HEK293 (cell line): ENCODE measurements around the gene EHD3.

Experiments used
- CTCF ChIA-PET: fragments of 350-600 bp; formaldehyde crosslinking; extraction: SDS; loops from one replicate; lab custom pipeline; 2021; ENCODE audit warnings: antibody characterized with exemption; lab: Yijun Ruan, JAX
- POLR2A ChIA-PET: fragments of 300-600 bp; formaldehyde crosslinking; extraction: SDS; loops from one replicate; lab custom pipeline; 2020; ENCODE audit warnings: antibody characterized with exemption, inconsistent platforms; lab: Yijun Ruan, JAX
- H3K27ac ChIP-seq: fragments of 200-500 bp; sonication (Bioruptor generic); 2 replicates; pipeline ENCODE4 v1.5.1; 2014; ENCODE audit warnings: low read depth, low read length, control low read depth, inconsistent platforms; ENCODE audit errors: extremely low read depth
- H3K36me3 ChIP-seq, 2 experiments: fragments of 200-500 bp in 1 of 2; sonication (Bioruptor generic) in 1 of 2; 1 replicate in 1 of 2; 2 replicates in 1 of 2; pipeline ENCODE4 v1.5.1; 2014 to 2017; ENCODE audit warnings: inconsistent platforms in 2 of 2, low read length in 2 of 2; ENCODE audit not compliant: control insufficient read depth in 2 of 2, insufficient read depth in 1 of 2
- H3K4me1 ChIP-seq: fragments of 200-500 bp; sonication (Bioruptor generic); 2 replicates; pipeline ENCODE4 v1.5.1; 2014; ENCODE audit warnings: mild to moderate bottlenecking, low read length, inconsistent platforms; ENCODE audit not compliant: control insufficient read depth, insufficient read depth
- H3K4me3 ChIP-seq: 2 replicates; pipeline ENCODE4 v1.5.1; 2011; ENCODE audit warnings: low read depth, mild to moderate bottlenecking, control low read depth, low read length, moderate library complexity
- H3K9me3 ChIP-seq: fragments of 200-500 bp; sonication (Bioruptor generic); 2 replicates; pipeline ENCODE4 v1.5.1; 2014; ENCODE audit warnings: low read depth, low read length, inconsistent platforms; ENCODE audit not compliant: control insufficient read depth, insufficient read depth
- GLI2 ChIP-seq: fragments of 450-650 bp; formaldehyde crosslinking; IDR thresholded peaks from 2 replicates; pipeline ENCODE4; 2017; ENCODE audit warnings: missing biosample characterization, missing genetic modification characterization, low read depth, borderline replicate concordance
- GLI4 ChIP-seq: fragments of 450-650 bp; formaldehyde crosslinking; IDR thresholded peaks from 2 replicates; pipeline ENCODE4 v1.5.1; 2016; ENCODE audit warnings: missing biosample characterization, missing genetic modification characterization
- MZF1 ChIP-seq: fragments of 450-650 bp; formaldehyde crosslinking; IDR thresholded peaks from 2 replicates; pipeline ENCODE4 v1.5.1; 2017; ENCODE audit warnings: missing biosample characterization, missing genetic modification characterization, borderline replicate concordance
- SALL2 ChIP-seq: fragments of 450-650 bp; formaldehyde crosslinking; IDR thresholded peaks from 2 replicates; pipeline ENCODE4 v1.5.0; 2017; ENCODE audit warnings: missing biosample characterization, mild to moderate bottlenecking, missing genetic modification characterization, borderline replicate concordance
- ZNF221 ChIP-seq: fragments of 450-650 bp; formaldehyde crosslinking; IDR thresholded peaks from 2 replicates; pipeline ENCODE4 v1.5.1; 2017; ENCODE audit warnings: missing biosample characterization, missing genetic modification characterization, borderline replicate concordance
- ZNF24 ChIP-seq: fragments of 450-650 bp; formaldehyde crosslinking; IDR thresholded peaks from 2 replicates; pipeline ENCODE4 v1.5.1; 2016; ENCODE audit warnings: missing biosample characterization, missing genetic modification characterization
- ZNF324 ChIP-seq: fragments of 450-650 bp; formaldehyde crosslinking; IDR thresholded peaks from 2 replicates; pipeline ENCODE4 v1.5.1; 2016; ENCODE audit warnings: missing biosample characterization, missing genetic modification characterization
- ZNF350 ChIP-seq: fragments of 450-650 bp; formaldehyde crosslinking; IDR thresholded peaks from 2 replicates; pipeline ENCODE4 v1.5.0; 2017; ENCODE audit warnings: missing biosample characterization, mild to moderate bottlenecking, missing genetic modification characterization
- ZNF561 ChIP-seq: fragments of 450-650 bp; IDR thresholded peaks from 2 replicates; pipeline ENCODE4 v1.5.1; 2018; ENCODE audit warnings: missing biosample characterization, missing genetic modification characterization, borderline replicate concordance
- ZNF596 ChIP-seq: fragments of 450-650 bp; IDR thresholded peaks from 2 replicates; pipeline ENCODE4 v1.5.0; 2018; ENCODE audit warnings: missing biosample characterization, mild to moderate bottlenecking, missing genetic modification characterization, moderate library complexity
- ZNF677 ChIP-seq: fragments of 450-650 bp; IDR thresholded peaks from 2 replicates; pipeline ENCODE4 v1.5.0; 2018; ENCODE audit warnings: missing biosample characterization, mild to moderate bottlenecking, missing genetic modification characterization, moderate library complexity
- ZNF791 ChIP-seq: fragments of 450-650 bp; formaldehyde crosslinking; IDR thresholded peaks from 2 replicates; pipeline ENCODE4 v1.5.1; 2016; ENCODE audit warnings: missing biosample characterization, missing genetic modification characterization
- ZNF843 ChIP-seq: fragments of 450-650 bp; formaldehyde crosslinking; IDR thresholded peaks from 2 replicates; pipeline ENCODE4 v1.5.1; 2016; ENCODE audit warnings: missing biosample characterization, missing genetic modification characterization
- ZXDB ChIP-seq: fragments of 450-650 bp; formaldehyde crosslinking; IDR thresholded peaks from 2 replicates; pipeline ENCODE4 v1.5.1; 2016; ENCODE audit warnings: missing biosample characterization, missing genetic modification characterization
- TF ChIP-seq, protein P1 (sequence below): fragments of 450-650 bp; formaldehyde crosslinking; IDR thresholded peaks from 2 replicates; pipeline ENCODE4 v1.5.1; 2017; ENCODE audit warnings: missing biosample characterization, missing genetic modification characterization
- TF ChIP-seq, protein P2 (sequence below): sonication (generic); formaldehyde crosslinking; IDR thresholded peaks from 2 replicates; pipeline ENCODE4 v1.8.1; 2022; ENCODE audit warnings: mild to moderate bottlenecking, moderate library complexity, missing genetic modification reagents
- TF ChIP-seq, protein P3 (sequence below): fragments of 450-650 bp; formaldehyde crosslinking; IDR thresholded peaks from 2 replicates; pipeline ENCODE4 v1.5.1; 2016; ENCODE audit warnings: missing biosample characterization, missing genetic modification characterization
- TF ChIP-seq, protein P4 (sequence below): fragments of 450-650 bp; formaldehyde crosslinking; IDR thresholded peaks from 2 replicates; pipeline ENCODE4 v1.5.1; 2016; ENCODE audit warnings: missing biosample characterization, missing genetic modification characterization
- TF ChIP-seq, protein P5 (sequence below): fragments of 450-650 bp; formaldehyde crosslinking; IDR thresholded peaks from 2 replicates; pipeline ENCODE4 v1.5.1; 2016; ENCODE audit warnings: missing biosample characterization, missing genetic modification characterization

EHD3 gene

DNA sequence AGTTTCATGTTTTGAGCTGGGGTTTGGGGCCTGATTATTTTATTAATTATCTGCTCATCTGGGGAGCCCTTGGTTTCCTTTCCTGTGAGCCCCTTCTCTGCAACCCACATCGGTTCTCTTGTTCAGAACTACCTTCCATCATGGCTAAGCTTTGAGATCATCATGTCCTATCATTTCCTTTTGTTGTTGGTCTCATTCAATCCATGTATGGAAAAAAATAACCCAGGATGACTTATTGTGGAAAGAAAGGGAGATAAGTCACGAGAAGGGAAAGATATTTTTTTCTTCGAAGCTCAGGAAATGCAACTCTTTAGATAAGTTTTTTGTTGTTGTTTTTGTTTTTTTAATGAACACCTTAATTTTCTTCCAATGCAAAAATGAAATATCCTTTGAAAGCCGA is 43.7 kb downstream of the EHD3 start:
- ChIA-PET CTCF (no interaction called here), POLR2A (no interaction called here)
- H3K4me3 ChIP-seq = no peak overlapping the region
- H3K9me3 ChIP-seq = no peaks in the 10 kb centered on the region
- H3K4me1 ChIP-seq = no peaks in the 10 kb centered on the region
- H3K27ac ChIP-seq = no peak overlapping the region
- H3K36me3 ChIP-seq = no peaks in the 10 kb centered on the region
- TF ChIP-seq, protein P1, sequence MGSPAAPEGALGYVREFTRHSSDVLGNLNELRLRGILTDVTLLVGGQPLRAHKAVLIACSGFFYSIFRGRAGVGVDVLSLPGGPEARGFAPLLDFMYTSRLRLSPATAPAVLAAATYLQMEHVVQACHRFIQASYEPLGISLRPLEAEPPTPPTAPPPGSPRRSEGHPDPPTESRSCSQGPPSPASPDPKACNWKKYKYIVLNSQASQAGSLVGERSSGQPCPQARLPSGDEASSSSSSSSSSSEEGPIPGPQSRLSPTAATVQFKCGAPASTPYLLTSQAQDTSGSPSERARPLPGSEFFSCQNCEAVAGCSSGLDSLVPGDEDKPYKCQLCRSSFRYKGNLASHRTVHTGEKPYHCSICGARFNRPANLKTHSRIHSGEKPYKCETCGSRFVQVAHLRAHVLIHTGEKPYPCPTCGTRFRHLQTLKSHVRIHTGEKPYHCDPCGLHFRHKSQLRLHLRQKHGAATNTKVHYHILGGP (tag by site-specific recombination) = no peak
- no peak for TF ChIP-seq ZNF677 (tag by site-specific recombination)
- TF ChIP-seq MZF1 (tag by site-specific recombination) = no peak
- TF ChIP-seq, protein P2, sequence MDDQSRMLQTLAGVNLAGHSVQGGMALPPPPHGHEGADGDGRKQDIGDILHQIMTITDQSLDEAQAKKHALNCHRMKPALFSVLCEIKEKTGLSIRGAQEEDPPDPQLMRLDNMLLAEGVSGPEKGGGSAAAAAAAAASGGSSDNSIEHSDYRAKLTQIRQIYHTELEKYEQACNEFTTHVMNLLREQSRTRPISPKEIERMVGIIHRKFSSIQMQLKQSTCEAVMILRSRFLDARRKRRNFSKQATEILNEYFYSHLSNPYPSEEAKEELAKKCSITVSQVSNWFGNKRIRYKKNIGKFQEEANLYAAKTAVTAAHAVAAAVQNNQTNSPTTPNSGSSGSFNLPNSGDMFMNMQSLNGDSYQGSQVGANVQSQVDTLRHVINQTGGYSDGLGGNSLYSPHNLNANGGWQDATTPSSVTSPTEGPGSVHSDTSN (CRISPR knock-in tag) = no peak
- TF ChIP-seq ZNF350 (tag by site-specific recombination) = no peak
- TF ChIP-seq ZNF324 = no peak
- TF ChIP-seq ZXDB (tag by site-specific recombination) = no peak
- no peak for TF ChIP-seq SALL2 (tag by site-specific recombination)
- TF ChIP-seq ZNF561 = no peak
- no peak for TF ChIP-seq ZNF791 (tag by site-specific recombination)
- TF ChIP-seq, protein P3, sequence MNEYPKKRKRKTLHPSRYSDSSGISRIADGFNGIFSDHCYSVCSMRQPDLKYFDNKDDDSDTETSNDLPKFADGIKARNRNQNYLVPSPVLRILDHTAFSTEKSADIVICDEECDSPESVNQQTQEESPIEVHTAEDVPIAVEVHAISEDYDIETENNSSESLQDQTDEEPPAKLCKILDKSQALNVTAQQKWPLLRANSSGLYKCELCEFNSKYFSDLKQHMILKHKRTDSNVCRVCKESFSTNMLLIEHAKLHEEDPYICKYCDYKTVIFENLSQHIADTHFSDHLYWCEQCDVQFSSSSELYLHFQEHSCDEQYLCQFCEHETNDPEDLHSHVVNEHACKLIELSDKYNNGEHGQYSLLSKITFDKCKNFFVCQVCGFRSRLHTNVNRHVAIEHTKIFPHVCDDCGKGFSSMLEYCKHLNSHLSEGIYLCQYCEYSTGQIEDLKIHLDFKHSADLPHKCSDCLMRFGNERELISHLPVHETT (tag by site-specific recombination) = no peak
- no peak for TF ChIP-seq ZNF24 (tag by site-specific recombination)
- TF ChIP-seq, protein P4, sequence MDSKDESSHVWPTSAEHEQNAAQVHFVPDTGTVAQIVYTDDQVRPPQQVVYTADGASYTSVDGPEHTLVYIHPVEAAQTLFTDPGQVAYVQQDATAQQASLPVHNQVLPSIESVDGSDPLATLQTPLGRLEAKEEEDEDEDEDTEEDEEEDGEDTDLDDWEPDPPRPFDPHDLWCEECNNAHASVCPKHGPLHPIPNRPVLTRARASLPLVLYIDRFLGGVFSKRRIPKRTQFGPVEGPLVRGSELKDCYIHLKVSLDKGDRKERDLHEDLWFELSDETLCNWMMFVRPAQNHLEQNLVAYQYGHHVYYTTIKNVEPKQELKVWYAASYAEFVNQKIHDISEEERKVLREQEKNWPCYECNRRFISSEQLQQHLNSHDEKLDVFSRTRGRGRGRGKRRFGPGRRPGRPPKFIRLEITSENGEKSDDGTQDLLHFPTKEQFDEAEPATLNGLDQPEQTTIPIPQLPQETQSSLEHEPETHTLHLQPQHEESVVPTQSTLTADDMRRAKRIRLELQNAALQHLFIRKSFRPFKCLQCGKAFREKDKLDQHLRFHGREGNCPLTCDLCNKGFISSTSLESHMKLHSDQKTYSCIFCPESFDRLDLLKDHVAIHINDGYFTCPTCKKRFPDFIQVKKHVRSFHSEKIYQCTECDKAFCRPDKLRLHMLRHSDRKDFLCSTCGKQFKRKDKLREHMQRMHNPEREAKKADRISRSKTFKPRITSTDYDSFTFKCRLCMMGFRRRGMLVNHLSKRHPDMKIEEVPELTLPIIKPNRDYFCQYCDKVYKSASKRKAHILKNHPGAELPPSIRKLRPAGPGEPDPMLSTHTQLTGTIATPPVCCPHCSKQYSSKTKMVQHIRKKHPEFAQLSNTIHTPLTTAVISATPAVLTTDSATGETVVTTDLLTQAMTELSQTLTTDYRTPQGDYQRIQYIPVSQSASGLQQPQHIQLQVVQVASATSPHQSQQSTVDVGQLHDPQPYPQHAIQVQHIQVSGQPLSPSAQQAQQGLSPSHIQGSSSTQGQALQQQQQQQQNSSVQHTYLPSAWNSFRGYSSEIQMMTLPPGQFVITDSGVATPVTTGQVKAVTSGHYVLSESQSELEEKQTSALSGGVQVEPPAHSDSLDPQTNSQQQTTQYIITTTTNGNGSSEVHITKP (tag by site-specific recombination) = no peak
- no peak for TF ChIP-seq ZNF221 (tag by site-specific recombination)
- TF ChIP-seq ZNF843 (tag by site-specific recombination) = no peak
- TF ChIP-seq, protein P5, sequence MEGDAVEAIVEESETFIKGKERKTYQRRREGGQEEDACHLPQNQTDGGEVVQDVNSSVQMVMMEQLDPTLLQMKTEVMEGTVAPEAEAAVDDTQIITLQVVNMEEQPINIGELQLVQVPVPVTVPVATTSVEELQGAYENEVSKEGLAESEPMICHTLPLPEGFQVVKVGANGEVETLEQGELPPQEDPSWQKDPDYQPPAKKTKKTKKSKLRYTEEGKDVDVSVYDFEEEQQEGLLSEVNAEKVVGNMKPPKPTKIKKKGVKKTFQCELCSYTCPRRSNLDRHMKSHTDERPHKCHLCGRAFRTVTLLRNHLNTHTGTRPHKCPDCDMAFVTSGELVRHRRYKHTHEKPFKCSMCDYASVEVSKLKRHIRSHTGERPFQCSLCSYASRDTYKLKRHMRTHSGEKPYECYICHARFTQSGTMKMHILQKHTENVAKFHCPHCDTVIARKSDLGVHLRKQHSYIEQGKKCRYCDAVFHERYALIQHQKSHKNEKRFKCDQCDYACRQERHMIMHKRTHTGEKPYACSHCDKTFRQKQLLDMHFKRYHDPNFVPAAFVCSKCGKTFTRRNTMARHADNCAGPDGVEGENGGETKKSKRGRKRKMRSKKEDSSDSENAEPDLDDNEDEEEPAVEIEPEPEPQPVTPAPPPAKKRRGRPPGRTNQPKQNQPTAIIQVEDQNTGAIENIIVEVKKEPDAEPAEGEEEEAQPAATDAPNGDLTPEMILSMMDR (tag by site-specific recombination) = no peak
- no peak for TF ChIP-seq GLI2 (tag by site-specific recombination)
- TF ChIP-seq ZNF596 (tag by site-specific recombination) = no peak
- TF ChIP-seq GLI4 (tag by site-specific recombination) = no peak
